Mucosa of descending colon (tissue), 3 donors: ENCODE results near the gene MICAL3. TPM values are rescaled to one million over a fixed set of nuclear protein-coding genes. Genes with fewer than 3 reads are reported as not detected.

ENCODE experiments used
- ATAC-seq: fragments of 200-7000 bp; cut with Tn5 transposase; one replicate; pipeline ENCODE4 v1.9.1; 2020; ENCODE audit warnings: mild to moderate bottlenecking, moderate library complexity
- DNase-seq, 3 donors: peaks; one replicate each; pipeline ENCODE4 v3.0.0-alpha.2; 2020
- H3K36me3 ChIP-seq: fragments of 200-600 bp; one replicate; pipeline ENCODE4 v1.8.0; 2021; ENCODE audit warnings: low read depth, mild to moderate bottlenecking
- H3K4me1 ChIP-seq: fragments of 200-600 bp; one replicate; pipeline ENCODE4 v1.8.0; 2021; ENCODE audit warnings: low read depth, mild to moderate bottlenecking
- H3K4me3 ChIP-seq: fragments of 200-600 bp; one replicate; pipeline ENCODE4 v1.8.0; 2021; ENCODE audit warnings: mild to moderate bottlenecking
- H3K9me3 ChIP-seq: fragments of 200-600 bp; one replicate; pipeline ENCODE4 v1.8.0; 2021; ENCODE audit warnings: mild to moderate bottlenecking
- CTCF ChIP-seq: fragments of 200-600 bp; IDR thresholded peaks from one replicate; pipeline ENCODE4 v1.8.0; 2022; ENCODE audit warnings: antibody characterized with exemption, mild to moderate bottlenecking
- intact Hi-C, 2 donors: fragments of 100-400 bp; cut with DNase I in 1 of 2; cut with micrococcal nuclease in 1 of 2; formaldehyde crosslinking; loops; one replicate each; pipeline versions ENCODE4 v1.11.0 to v1.11.1; 2022; cut with DNase I, micrococcal nuclease
- total RNA-seq, 3 donors: library from RNA; stranded (reverse); fragmentation: NEBNext Ultra II Directional in 2 of 3; extraction: Animal tissue kit (Norgen Biotek cat#: 25700) in 2 of 3; gene quantifications; one replicate each; pipeline versions ENCODE4 v1.2.1 to v1.2.4, GENCODE V29; 2021 to 2023
- donor health status: DM: no; HTN: no; CAD: no; lungs with moderate emphysema.
- donor health status: DM: no; HTN: no; CAD: no.
- donor health status: DM: no; HTN: yes; CAD: no.

MICAL3 gene
- total RNA-seq, 3 donors from 2014 or later: 75.8 to 135 (median 129) TPM

DNA sequence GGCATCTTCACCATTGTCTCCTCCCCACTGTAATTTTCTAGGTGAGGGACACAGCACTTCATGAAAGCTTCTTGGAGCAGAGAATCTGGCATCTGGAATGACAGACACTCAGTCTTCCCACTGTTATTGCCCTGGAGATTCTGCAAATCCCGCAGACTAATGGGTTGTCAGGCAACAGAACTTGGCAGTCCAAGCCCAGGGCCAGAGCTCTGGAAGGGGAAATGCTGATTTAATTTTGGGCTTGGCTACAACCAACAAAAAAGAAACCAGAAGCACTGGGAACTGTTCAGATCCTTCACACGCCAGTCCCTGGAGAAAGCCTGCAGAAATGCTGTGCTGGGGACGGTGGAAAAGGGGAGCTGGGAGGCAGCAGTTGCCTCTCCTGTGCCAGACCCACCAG, 178.6 kb downstream of the MICAL3 start:
- no peak for ATAC-seq
- DNase-seq: no peak
- Histone ChIP-seq H3K36me3 (no peaks in the 10 kb centered on the region), H3K9me3 (no peaks in the 10 kb centered on the region), H3K4me1 (no peaks in the 10 kb centered on the region), H3K4me3 (no peak overlapping the region)
- no peak for TF ChIP-seq CTCF
- intact Hi-C loops: no loop called here

GRCh38 chr22:17845327-17845726, 179.0 kb downstream of the MICAL3 start:
- no peak for DNase-seq
- Histone ChIP-seq H3K4me3 (no peak overlapping the region), H3K9me3 (no peaks in the 10 kb centered on the region), H3K36me3 (no peaks in the 10 kb centered on the region), H3K4me1 (no peaks in the 10 kb centered on the region)
- ATAC-seq: no peak
- no peak for TF ChIP-seq CTCF
- intact Hi-C loops: no loop called here

DNA sequence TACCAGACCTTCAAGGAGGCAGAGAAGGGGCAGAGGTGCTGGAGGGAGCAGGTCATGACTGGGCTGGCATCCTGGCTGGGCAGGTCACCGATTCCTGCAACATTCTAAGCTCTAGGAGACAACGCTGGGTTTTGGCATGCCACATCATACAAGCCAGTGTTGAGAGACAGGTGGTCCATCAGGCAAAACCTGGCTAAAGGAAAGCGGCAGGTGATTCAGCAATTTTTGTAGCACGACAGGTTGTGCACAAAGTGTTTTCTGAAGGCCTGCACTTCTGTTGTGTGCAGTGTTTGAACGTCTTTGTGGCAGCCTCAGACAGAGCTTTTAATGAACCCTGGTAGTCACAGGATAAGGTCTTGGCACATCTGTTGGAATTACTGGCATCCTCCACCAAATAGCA, 180.2 kb downstream of the MICAL3 start:
- intact Hi-C loops: loop anchor here in 1 of 2 donors (5.0 kb wide), 1 partner anchor 178 kb away; the partner anchor contains the start of gene MICAL3
- H3K4me3 ChIP-seq: no peak overlapping the region
- no peaks in the 10 kb centered on the region for H3K9me3 ChIP-seq
- H3K4me1 ChIP-seq: no peaks in the 10 kb centered on the region
- ATAC-seq (no peak), DNase-seq (no peak)
- no peaks in the 10 kb centered on the region for H3K36me3 ChIP-seq
- TF ChIP-seq CTCF: no peak

GRCh38 chr22:17842386-17842785, 182.0 kb downstream of the MICAL3 start:
- no peaks in the 10 kb centered on the region for H3K9me3 ChIP-seq
- H3K4me3 ChIP-seq: no peak overlapping the region
- ATAC-seq (peak; percentile 82), DNase-seq (peak in 2 of 3 donors; percentile 40 to 55)
- no peaks in the 10 kb centered on the region for H3K36me3 ChIP-seq
- intact Hi-C loops: loop anchor here in 1 of 2 donors (5.0 kb wide), 1 partner anchor 180 kb away; the partner anchor contains the start of gene MICAL3
- H3K4me1 ChIP-seq: no peaks in the 10 kb centered on the region
- no peak for TF ChIP-seq CTCF

DNA sequence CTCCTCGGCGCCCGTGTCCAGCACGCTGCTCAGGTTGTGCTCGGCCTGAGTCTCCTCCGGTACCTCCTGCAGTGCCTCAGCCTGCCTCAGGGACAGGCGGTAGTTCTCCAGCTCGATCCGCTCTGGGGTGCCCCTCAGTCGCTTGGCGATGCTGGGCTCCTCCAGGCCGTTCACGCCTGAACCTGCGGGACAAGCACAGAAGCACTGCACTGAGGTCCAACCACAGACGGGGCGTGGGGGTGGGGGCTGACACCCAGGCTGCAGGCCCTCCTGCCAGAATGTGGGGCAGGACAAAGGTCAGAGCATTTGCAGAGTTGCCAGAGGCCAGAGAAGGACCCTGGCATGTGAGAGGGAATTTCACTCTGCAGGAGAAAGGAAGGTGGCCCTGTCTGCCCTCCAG, 182.5 kb downstream of the MICAL3 start:
- intact Hi-C loops: loop anchor here in 1 of 2 donors (5.0 kb wide), 1 partner anchor 180 kb away; the partner anchor contains the start of gene MICAL3
- no peak for TF ChIP-seq CTCF
- no peak overlapping the region for H3K4me3 ChIP-seq
- no peaks in the 10 kb centered on the region for H3K4me1 ChIP-seq
- peak in 1 of 3 donors; percentile 54 for DNase-seq
- no peak for ATAC-seq
- no peaks in the 10 kb centered on the region for H3K9me3 ChIP-seq
- no peaks in the 10 kb centered on the region for H3K36me3 ChIP-seq
